Fibroblast of the conjunctiva (primary cell): ENCODE measurements around the gene BBS2.

Experiments
- DNase-seq: peaks from one replicate; pipeline ENCODE4 v3.0.0-alpha.2; 2010; ENCODE audit warnings: low read depth

The BBS2 gene, protein sequence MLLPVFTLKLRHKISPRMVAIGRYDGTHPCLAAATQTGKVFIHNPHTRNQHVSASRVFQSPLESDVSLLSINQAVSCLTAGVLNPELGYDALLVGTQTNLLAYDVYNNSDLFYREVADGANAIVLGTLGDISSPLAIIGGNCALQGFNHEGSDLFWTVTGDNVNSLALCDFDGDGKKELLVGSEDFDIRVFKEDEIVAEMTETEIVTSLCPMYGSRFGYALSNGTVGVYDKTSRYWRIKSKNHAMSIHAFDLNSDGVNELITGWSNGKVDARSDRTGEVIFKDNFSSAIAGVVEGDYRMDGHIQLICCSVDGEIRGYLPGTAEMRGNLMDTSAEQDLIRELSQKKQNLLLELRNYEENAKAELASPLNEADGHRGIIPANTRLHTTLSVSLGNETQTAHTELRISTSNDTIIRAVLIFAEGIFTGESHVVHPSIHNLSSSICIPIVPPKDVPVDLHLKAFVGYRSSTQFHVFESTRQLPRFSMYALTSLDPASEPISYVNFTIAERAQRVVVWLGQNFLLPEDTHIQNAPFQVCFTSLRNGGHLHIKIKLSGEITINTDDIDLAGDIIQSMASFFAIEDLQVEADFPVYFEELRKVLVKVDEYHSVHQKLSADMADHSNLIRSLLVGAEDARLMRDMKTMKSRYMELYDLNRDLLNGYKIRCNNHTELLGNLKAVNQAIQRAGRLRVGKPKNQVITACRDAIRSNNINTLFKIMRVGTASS

DNA sequence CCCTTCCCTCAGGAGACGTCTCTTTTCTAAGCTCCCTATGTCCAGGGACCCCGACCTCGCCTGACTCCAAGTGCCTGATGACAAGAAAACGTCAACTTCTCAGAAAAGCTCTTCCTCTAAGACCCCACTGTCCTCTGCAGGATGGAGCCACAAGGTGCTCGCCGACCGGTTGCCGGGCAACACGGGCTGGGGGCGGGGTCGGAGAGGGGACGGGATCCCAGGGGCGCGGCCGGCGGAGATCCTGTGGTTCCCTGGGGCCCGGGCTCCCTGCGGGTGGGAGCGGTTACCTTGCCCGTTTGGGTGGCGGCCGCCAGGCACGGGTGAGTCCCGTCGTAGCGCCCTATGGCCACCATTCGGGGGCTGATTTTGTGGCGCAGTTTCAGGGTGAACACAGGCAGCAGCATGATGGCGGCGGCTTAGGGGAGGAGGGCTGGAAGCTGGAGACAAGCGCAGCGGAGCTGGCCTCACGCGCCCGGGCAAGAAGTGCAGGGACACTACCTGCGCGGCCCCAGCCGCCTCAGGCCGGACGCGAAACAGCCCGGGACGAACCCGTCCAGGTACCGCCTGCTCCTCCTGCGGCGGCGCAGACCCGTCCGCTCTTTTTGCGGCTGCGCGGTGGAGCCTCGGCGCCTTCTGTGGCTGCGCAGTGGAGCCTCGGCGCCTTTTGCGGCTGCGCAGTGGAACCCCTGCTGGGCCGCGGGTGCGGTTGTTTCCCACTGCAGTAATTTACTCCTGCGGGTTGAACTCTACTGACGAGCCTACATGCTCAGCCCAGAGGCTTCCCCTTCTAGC lies at the start of gene BBS2:
TSS of gene BBS2 (minus strand) at position 566 of the 792 bp plus-strand sequence. CDS start at position 404, 162 bp downstream.
- peak; percentile 56 for DNase-seq

DNA sequence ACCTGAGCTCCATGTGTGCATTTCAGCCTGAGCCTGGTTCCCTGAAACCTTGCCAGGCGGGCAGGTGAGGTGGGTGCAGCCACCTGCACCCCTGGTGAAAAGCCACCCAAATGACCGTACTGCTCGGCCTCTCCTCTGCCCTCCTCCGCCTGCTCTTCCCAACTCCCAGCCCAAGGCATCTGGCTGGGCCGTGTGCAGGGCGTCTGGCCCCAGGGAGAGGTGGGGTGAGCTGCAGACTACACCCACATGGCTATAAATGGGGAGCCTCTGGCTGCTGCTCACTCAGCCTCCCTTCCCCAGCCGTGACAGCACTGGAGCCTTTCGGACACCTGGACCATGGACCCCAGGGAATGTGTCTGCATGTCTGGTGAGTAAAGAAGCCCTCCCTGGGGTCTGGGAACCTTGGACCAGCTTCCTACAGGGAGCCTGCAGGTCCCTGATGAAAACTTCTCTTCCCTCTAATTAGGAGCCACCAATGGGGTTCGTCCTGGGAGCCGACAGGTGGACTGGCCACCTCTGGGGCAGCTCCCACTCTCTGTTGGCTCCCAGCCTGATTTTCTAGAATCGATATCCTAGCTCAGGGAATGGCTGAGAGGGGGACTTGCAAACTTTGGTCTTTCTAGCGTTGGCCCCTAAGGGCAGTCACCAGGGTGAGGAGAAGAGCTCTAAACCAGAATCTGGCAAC lies 45.1 kb upstream of the BBS2 start, which contains the start of gene MT4:
TSS of gene MT4 (plus strand) at position 281 of the 685 bp plus-strand sequence. CDS start at position 337, 56 bp downstream.
- no peak for DNase-seq

DNA sequence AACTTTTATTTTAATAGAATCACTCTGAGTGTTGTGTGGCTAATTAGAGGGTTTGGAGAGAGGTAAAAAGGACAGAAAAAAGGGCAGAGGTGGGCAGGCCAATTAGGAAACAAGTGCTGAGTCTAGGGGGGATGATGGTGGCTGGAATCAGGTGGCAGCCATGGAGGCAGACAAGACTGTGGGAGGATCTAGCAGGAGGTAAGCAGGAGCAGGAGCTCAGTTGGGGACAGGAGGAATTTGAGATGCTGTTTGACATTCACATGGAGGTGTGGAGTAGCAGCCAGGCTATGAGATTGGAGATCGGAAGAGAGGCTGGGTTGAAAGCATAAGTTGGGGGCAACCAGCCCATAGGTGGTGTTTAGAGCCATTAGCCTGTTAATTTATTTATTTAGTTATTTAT lies 41.3 kb upstream of the BBS2 start:
- no peak for DNase-seq

DNA sequence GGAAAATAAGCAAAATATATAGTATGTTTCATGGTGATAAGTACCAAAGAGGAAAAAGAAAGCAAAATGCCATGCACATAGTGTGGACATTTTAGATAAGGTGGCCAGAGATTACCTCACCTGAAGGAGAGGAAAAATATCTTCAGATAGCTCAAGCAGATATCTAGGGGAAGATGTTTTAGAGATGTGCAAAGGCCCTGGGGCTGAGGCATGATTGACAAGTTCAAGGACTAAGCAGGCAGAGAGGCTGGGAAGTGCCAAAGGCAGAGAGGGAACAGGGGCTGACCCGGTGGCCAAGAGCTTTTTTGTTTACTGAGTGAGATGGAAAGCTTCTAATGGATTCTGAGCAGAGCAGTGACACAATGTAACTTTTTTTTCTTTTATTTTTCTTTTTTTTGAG lies 40.6 kb upstream of the BBS2 start:
- DNase-seq, result no peak

DNA sequence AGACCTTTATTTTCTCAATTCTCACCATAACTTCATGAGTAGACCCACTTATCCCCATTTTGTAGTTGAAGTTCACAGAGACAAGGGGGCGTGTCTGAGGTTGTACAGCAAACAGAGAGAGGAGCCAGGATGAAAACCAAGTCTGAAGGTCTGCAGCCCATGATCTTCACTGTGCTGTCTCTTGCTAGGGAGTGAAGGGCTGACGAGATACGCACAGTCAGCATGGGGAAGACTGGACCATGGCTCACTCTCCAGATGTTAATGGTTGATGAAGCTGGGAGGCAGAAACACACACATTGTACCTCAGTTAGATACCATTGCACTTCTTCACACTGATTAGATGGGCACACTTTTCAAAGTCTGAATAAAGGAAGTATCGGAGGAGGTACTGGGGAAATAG lies 39.3 kb upstream of the BBS2 start:
- no peak for DNase-seq

DNA sequence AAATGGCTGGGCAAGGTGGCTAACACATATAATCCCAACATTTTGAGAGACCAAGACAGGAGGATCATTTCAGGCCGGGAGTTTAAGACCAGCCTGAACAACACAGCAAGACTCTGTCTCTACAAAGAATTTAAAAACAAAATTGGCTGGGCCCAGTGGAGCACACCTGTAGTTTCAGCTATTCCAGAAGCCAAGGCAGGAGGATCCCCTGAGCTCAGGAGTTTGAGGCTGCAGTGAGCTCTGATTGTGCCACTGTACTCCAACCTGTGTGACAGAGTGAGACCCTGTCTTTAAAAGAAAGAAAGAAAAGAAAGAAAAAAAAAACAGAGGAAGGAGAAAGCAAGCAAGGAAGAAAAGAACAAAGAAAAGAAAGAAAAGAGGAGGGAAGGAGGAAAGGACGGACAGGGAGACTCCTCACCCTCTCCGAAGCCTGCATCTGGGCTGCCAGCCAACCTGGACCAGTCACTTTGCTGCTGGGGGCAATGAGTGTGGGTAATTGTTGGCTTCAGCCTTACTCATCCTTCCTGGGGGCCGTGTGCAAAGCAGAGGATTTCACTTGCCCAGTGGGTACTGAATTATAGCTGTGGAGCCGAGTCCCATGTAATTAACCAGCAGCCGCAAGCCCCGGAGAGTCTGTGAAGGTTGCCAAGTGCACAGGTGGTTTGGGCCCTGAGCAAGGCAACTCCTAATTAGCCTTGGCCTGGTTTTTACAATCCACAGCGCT lies 38.4 kb upstream of the BBS2 start:
- peak; percentile 23 for DNase-seq

DNA sequence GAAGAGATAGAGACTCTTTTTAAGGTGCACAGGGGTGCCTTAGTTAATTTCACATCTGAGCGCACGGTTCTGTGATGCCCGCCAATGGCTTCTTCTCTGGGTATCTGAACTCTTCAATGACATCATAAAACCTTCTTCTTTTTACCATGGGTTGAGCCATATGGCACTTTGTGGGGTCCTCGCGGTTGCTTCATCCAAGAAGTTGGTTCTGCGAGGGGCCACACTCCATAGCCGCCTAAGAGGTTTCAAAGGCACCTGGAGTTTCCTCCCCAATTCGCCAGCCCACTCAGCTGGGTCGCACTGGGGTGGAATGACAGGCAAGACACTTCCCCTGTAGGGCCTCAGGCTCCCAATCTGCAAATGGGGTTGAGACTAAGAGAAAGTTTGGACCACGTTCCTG lies 34.6 kb upstream of the BBS2 start:
- no peak for DNase-seq

DNA sequence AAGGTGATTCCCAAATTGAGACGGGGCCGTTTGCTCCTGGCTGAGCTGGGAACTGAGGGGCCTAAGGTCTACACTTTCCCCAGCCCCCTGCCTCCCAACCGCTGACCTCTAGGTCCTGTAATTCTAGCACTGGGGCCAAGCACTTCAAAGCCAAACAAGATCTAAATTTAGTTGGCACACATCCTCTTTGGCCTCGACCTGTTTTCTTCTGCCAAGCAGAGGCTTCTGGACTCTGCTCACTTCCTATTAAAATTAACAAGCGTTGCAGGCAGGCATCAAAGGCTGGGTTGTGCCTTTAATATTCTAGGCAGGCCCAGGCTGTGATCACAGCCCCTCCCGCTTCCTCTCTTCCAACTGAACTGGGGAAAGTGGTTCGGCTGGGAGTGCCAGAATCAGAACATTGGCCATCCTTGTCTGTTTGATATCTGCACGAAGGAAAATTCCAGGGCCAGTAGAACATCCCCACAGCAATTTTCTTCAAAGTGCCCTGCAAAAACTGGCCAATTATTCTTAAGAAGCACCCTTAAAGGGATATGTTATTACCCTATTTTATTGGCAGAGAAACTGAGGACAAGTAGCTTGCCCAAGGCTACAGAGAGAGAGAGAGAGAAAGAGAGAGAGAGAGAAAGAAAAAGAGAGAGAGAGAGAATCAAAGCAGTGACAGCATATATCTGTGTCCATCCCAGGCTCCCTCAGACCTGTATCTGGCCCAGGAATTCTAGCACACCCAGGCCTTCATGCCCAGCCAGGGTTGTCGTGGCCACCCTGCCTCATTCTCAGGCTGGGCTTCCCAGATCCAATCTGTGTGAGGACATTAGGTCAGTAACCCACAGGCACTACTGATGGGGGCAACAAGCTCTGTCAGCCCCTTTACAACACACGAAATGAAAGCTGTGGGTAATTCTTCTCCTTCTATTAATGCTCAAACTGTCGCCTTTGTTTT lies 32.2 kb upstream of the BBS2 start:
- DNase-seq, result no peak

DNA sequence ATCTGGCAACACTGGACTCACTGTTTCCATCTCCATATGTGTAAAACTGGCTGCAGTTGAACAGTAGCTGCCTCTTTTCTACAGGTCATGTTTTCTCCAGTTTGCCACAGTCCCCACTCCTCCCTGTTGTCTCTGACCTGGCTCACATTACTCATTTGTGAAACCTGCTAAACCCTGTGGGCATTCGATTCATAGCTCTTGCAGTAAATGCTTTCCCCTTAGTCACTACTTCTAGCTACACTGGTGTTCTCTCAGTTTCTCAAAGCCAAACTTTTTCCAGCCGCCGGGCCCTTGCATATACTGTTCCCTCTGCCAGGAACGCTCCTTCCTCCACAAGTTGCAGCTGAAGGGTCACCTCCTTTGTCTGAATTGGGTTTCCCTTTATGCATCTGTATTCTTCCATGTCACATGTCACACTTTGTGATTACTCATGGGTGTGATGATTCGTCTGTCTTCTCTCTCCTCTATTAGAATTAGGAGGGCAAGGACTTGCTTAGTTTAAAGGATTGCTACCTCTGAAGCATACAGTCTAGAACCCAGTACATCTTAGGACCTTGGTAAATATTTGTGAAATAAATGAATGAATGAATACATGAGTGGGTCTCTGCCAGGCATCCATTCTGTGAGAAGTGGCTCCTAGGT lies 30.0 kb upstream of the BBS2 start:
- DNase-seq, result no peak

DNA sequence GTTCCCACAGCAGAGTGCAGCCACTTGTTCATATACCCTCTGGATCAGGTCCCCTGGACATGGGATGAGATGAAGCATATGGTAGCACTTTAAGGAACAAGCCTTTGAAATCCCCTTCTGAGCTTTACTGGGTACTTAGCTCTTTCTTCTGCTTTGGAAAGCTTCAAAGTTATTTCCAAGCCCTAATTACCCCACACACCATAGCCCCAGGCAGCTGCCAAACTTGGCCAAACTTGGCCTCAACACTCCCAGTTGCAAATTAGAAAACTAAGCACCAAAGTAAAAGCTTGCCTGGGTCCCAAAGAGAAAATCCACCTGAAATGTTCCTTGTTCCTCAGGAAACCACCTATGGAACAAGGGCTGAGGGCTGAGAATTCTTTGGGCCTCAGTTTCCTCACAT lies 29.3 kb upstream of the BBS2 start:
- no peak for DNase-seq

DNA sequence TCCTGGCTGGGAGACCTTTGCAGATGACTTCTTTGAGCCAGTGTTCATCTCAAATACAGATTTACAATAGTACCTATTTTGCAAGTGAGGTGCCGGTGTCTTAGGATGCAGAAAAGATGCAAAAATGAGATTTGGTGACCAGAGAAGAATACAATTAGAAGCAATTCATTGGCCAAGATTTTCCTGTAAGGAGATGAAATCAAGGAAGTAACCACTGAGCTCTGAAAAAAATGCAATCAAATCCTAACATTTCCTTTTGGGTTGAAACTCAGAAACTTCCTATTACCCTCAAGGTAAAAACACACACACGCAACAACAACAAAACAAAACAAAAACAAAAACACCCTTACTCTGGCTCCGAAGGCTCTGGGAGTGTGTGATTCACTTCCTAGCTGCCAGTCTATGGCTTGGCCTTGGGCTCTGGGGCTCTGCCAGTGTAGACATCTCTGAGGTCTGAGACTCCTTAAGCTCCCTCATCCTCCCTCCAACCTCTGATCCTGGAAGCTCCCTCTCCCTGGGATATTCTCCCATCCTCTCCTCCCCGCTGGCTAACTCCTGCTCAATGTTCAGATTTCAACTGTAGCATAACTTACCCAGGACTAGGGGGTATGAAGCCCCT lies 28.2 kb upstream of the BBS2 start:
- no peak for DNase-seq

DNA sequence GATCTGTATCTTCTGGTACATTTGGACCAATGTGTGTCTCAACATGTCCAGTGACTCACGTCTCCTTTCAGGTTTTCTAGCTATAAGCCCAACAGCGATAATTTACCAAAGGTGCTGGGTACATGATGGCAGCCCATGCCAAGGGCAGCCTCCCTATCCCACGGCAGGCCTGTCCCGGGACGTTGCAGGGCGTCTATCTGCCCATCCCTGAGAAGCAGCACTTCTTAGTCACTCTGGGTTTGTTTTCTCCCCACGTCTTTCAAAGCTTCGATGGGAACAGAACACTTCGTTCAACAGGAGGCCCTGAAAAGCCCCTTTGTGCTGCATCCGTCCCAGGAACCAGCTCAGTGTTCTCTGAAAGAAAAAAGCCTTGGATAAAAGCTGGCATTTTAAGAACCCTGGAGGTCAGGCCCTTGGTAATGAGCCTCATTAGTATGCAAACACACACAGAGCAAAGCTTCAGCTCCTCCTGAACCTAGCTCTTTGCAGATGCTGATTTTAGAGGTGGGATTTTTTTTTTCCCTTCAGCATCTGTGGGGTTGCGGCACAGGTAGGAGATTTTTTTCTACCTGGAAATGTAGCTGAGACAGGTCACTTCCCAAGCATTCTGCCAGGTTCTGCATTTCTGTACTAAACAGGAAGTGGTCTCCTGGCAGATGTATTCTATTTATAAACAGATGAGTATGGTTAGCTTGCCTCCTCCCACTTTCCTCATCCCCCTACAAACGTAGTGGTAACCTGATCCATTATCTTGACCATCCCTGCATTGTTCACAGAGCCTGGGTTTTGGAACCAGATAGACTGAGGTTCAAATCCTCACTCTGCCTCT lies 27.5 kb upstream of the BBS2 start:
- peak; percentile 5 for DNase-seq

DNA sequence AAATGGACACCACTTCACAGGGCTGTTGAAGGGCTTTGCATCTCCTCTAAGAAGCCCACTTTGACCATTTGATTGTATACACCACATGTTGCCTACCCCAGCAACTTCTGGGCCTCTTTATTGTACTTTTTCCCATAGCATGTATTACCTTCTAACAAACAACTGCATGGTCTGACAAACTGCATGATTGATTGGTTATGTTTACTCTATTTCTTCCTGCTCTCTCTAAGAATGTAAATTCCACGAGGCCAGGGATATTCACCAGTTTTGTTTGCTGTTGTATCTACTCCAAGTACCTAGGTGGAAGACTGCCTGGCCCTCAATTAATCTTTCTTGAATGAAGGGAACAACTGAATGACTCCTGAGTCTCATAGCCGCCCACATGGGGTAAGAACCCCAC lies 22.2 kb upstream of the BBS2 start:
- no peak for DNase-seq

DNA sequence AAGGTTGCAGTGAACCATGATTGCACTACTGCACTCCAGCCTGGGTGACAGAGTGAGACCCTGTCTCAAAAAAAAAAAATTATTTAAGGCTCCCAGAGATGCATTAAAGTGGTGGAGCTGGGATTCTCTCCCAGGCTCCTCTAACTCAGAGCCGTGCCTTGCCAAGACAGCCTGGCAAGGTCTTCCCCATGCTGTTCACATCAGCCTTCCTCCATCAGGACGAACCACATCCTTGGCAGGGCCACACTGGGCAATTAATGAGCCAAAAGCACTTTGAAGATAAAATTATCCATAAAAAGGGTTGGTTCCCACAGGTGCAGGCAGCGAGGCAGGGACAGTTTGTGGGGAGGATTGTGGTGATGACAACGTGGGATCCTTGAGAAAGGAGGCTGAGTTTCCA lies 19.8 kb upstream of the BBS2 start:
- no peak for DNase-seq

DNA sequence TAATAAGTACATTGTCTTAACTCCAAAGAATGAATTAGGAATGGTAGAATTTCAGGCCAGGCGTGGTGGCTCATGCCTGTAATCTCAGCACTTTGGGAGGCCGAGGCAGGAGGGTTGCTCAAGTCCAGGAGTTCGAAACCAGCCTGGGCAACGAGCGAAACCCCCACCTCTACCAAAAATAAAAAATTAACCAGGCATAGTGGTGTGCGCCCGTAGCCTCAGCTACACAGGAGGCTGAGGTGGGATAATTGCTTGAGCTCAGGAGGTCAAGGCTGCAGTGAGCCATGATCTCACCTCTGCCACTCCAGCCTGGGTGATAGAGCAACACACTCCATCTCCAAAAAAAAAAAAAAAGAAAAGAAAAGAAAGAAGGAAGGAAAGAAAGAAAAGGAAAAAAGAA lies 18.5 kb upstream of the BBS2 start:
- DNase-seq, result no peak

DNA sequence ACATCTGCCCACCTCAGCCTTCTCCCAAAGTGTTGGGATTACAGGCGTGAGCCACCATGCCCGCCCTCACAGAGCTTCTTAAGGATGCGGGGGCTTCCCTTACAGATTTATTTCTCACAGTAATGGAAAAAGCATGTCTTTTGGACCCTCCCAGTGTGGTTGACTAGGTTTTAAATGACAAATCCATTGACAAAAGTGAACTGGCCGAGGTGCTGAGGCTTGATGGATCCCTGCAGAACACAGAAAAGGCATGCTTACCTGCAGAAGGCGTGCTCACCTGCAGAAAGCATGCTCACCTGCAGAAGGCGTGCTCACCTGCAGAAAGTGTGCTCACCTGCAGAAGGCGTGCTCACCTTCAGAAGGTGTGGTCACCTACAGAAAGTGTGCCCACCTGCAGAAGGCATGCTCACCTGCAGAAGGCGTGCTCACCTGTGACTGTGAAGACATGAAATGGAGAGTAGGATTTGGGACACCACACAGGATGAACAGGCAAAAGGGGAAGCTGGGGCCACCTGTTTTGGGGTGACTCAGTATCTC lies 15.1 kb upstream of the BBS2 start:
- DNase-seq, result no peak

DNA sequence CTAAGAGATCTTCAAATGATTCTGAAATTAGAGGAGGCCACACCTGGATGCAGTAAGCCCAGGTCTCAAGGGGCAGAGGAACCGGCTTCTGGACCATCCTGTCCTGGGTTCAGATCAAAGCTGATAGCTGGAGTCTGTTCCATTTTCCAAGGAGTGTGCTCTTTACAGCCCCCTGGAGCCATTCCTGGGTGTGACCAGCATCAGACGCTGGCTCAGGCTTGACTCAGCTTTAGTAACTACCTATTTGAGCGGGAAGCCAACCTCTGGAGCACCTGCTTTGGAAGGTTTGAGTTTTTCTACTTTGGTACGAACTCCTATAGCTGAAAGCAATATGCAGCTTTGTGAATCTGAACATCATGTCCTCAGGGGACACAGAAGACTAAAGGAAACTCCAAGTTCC lies 12.9 kb upstream of the BBS2 start:
- DNase-seq, result no peak

DNA sequence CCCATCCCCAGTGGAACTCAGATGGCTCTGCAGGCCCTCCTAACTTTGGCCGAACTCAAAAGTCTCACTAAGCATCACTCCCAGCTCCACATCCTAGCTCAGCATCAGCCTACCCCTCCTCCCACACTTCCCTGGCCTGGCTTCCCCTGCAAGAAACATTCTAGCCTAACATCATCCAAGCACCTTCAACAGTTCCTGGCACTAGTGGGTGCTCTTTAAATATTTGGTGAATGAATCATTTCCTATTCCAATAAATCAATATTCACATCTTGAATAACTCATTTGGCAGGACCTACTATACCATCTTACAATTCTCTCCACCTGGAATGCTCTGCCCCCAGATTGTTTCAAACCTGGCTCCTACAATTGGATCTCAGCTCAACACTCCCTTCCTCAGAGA lies 11.0 kb upstream of the BBS2 start:
- no peak for DNase-seq
